ENCODE data around the gene MAP2K7.
"Not testable (repeated sequence)": the region's sequence is repeated elsewhere in the genome, so short reads cannot be mapped to it uniquely, and the experiment has no call there.

Gene MAP2K7

GRCh38 chr19:7941895-7942596 is 38.4 kb downstream of the MAP2K7 start:
- no peak for DNase-seq (ENCODE audit: low read depth, low spot score)
- peak overlapping the region; percentile 75 for H3K4me3 ChIP-seq (ENCODE audit: low read length)

DNA sequence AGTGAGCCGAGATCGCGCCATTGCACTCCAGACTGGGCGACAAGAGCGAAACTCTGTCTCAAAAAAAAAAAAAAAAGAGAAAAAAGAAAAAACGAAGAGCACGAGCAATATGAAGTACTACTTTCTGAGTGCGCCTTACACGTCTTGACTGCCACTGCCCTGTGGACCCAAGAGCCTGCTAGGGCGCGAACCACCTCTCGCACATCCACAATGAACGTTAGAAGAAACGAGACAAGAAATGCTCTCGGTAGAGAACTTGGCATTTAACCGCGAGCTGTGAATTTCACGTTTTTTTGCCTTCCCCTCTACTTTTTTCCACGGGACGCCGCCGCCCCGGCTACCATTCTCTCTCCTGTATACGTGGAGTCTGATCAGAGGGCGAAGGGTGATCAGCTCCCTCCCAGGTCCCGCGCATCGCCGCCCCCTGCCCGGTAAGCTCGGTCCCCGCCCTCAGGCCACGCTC is 39.3 kb downstream of the MAP2K7 start:
- no peak for DNase-seq (ENCODE audit: low read depth, low spot score)

GRCh38 chr19:7943444-7944176 is 39.9 kb downstream of the MAP2K7 start, which contains the start of gene TIMM44:
TIMM44 (minus strand) TSS chr19:7943666; CDS start chr19:7943651, 15 bp downstream.
- H3K4me3 ChIP-seq (ENCODE audit: low read length) = peak within 1 kb of the TSS; percentile 75
- peak; percentile 99 for DNase-seq (ENCODE audit: low read depth, low spot score)

More for the DNA sequence above, 39.3 kb downstream of the MAP2K7 start:
- H3K4me3 ChIP-seq (ENCODE audit: low read length) = peak overlapping the region; percentile 75

- H3K4me3 ChIP-seq (ENCODE audit: low read length) = peak overlapping the region; percentile 75
- DNase-seq (ENCODE audit: low read depth, low spot score) = peak; percentile 90
Observed at GRCh38 chr19:7944177-7944761, 40.6 kb downstream of the MAP2K7 start.

DNA sequence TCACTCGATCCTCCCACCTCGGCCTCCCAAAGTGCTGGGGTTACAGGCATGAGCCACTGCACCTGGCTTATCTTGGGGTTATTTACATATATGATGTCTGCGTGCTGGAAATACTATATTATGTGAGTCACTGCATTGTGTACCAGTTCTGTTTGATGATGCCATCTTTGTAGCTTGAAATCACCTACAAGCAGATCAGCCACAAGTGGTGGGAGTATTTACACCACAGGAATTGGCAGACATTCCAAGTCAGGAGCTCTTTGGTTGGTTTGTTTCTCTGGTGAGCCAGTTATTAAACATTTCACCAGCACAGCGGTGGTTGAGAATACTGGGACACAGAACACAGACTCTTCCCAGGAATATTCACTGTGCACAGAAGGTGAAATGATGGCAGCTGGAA is 44.3 kb downstream of the MAP2K7 start:
- no peak overlapping the region for H3K4me3 ChIP-seq (ENCODE audit: low read length)
- DNase-seq (ENCODE audit: low read depth, low spot score) = no peak

- DNase-seq (ENCODE audit: low read depth, low spot score) = no peak
- no peak overlapping the region for H3K4me3 ChIP-seq (ENCODE audit: low read length)
Observed at GRCh38 chr19:7953060-7953459, 49.4 kb downstream of the MAP2K7 start.

GRCh38 chr19:7953576-7953975 is 49.9 kb downstream of the MAP2K7 start:
- no peak overlapping the region for H3K4me3 ChIP-seq (ENCODE audit: low read length)
- DNase-seq (ENCODE audit: low read depth, low spot score) = no peak

- H3K4me3 ChIP-seq (ENCODE audit: low read length) = no peak overlapping the region
- no peak for DNase-seq (ENCODE audit: low read depth, low spot score)
Observed at GRCh38 chr19:7955696-7956095, 52.0 kb downstream of the MAP2K7 start.

GRCh38 chr19:7959211-7959610 is 55.5 kb downstream of the MAP2K7 start:
- no peak for DNase-seq (ENCODE audit: low read depth, low spot score)
- H3K4me3 ChIP-seq (ENCODE audit: low read length) = no peak overlapping the region

GRCh38 chr19:7961082-7961481 is 57.4 kb downstream of the MAP2K7 start:
- DNase-seq (ENCODE audit: low read depth, low spot score); H3K4me3 ChIP-seq (ENCODE audit: low read length): not testable (repeated sequence)

- DNase-seq (ENCODE audit: low read depth, low spot score) = no peak
- no peak overlapping the region for H3K4me3 ChIP-seq (ENCODE audit: low read length)
Observed at GRCh38 chr19:7961920-7962626, 58.4 kb downstream of the MAP2K7 start.

DNA sequence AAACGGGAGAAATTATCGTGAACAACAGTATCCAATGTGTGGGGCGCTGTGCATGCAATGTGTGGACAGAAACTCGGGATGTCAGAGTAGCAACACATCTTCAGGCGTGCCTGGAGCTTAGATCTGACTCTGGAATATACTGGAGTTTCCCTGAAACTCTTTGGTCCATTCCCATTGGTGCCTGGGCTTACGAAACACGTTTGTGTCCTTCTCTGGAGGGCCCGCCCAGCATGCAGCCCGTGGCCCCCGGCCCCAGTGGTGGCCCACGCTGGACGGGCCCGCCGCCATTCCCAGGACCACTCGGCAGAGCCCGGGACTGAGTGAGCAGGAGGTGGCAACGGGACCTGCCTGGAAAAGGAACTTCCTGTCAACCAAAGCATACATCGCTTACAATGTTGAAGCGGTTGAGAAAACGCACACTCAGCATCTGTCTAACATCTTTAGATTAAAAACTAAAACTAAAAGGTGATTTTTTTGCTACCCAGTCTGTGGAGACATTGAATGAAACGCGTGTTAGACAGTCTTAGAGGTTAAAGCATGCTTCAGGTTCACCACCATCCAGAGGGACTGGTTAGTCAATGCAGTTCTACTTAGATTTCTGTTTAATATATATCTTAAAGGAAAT is 59.1 kb downstream of the MAP2K7 start:
- H3K4me3 ChIP-seq (ENCODE audit: low read length) = no peak overlapping the region
- no peak for DNase-seq (ENCODE audit: low read depth, low spot score)

DNA sequence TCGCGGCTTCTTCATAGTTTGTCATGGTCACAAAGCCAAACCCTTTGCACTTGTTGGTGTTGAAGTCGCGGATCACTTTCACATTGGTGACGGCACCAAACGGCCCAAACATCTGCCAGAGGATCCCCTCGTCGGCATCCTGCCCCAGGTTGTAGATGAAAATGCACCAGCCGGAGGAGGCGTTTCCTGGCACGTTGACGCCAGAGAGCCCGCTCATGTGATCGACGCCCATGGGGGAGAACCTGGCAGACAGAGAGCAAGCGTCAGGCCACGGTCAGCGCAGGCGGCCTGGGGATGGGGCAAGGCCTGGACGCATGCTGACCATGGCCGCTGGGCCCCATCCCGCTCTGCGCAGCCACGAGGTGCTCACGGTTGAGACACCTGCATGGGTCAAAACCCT is 59.9 kb downstream of the MAP2K7 start:
- no peak for DNase-seq (ENCODE audit: low read depth, low spot score)

More for the DNA sequence above, 59.9 kb downstream of the MAP2K7 start:
- no peak overlapping the region for H3K4me3 ChIP-seq (ENCODE audit: low read length)

Measured in Jurkat, Clone E6-1 (cell line).